Measurements from ENCODE around the gene SOBP.
"Not testable (repeated sequence)": the region's sequence is repeated elsewhere in the genome, so short reads cannot be mapped to it uniquely, and the experiment has no call there.

SOBP gene

DNA sequence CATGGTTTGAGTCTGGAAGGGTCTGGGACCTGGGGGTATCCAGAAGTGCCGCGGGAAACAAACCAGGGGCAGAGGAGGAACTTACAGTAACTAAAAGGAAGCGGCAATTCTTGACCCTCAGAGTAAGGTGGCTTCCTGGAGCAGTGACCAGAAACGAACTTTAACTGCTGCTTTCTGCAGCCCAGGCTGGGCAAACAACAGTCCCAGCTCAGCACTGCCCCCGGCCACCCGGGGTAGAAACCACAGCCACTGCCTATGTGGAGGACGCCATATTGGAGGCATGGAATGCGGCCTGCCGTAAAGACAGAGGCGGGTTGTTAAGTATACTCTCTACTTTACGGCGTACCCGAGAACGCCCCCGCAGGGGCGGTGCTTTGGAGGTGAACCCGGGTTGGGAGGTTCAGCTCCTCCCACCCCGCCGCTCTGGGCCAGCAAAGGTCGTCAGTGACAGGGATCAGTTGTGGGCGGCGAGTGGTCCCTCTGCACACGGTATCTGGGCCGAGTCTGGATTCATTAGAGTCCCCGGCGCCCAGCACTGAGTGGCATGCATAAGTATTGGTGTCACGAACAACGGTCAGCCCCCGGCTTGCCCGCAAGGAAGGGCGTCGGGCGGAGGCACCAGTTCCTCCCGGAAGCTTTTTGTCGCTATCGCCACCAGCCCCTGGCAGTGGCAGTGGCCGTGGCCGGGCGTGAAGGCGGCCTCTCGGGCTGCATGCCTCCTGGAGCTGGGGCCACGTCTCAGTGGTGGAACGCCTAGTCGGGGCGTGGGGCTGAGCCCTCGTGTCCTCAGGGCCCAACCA lies 30.4 kb upstream of the SOBP start, which contains the start of gene PDSS2:
PDSS2 (minus strand) TSS at position 282 of the 800 bp plus-strand sequence; CDS start at position 3, 279 bp downstream.
- peak; percentile 58 for TF ChIP-seq CTCF (IDR thresholded peaks at IDR 0.05)
- Mint-ChIP-seq H3K4me3 (peak within 1 kb of the TSS; percentile 91), H3K36me3 (ENCODE audit: low read depth) (peaks cover 5% of the 10 kb centered on the region), H3K4me1 (peaks cover 24% of the 10 kb centered on the region), H3K27ac (peak within 1 kb of the TSS; percentile 85), H3K27me3 (ENCODE audit: low read depth, poor library complexity) (peaks cover 13% of the 10 kb centered on the region), H3K9me3 (no peaks in the 10 kb centered on the region)
- peak; percentile 96 for DNase-seq

- peaks cover 24% of the 10 kb centered on the region for H3K4me1 Mint-ChIP-seq
- H3K36me3 Mint-ChIP-seq (ENCODE audit: low read depth): peaks cover under 1% of the 10 kb centered on the region
- no peak for DNase-seq
- peak overlapping the region; percentile 91 for H3K4me3 Mint-ChIP-seq
- no peak for TF ChIP-seq CTCF (IDR thresholded peaks at IDR 0.05)
- H3K27me3 Mint-ChIP-seq (ENCODE audit: low read depth, poor library complexity): peaks cover 14% of the 10 kb centered on the region
- peak overlapping the region; percentile 18 for H3K27ac Mint-ChIP-seq
- H3K9me3 Mint-ChIP-seq: no peaks in the 10 kb centered on the region
Observed at GRCh38 chr6:107460083-107460631, 29.8 kb upstream of the SOBP start.

- Mint-ChIP-seq H3K27ac (no peak overlapping the region), H3K4me3 (no peak overlapping the region), H3K9me3 (no peaks in the 10 kb centered on the region), H3K36me3 (ENCODE audit: low read depth) (no peaks in the 10 kb centered on the region), H3K27me3 (ENCODE audit: low read depth, poor library complexity) (peaks cover 22% of the 10 kb centered on the region), H3K4me1 (peaks cover 10% of the 10 kb centered on the region)
- no peak for DNase-seq
- no peak for TF ChIP-seq CTCF (IDR thresholded peaks at IDR 0.05)
Observed at GRCh38 chr6:107466062-107466461, 23.9 kb upstream of the SOBP start.

DNA sequence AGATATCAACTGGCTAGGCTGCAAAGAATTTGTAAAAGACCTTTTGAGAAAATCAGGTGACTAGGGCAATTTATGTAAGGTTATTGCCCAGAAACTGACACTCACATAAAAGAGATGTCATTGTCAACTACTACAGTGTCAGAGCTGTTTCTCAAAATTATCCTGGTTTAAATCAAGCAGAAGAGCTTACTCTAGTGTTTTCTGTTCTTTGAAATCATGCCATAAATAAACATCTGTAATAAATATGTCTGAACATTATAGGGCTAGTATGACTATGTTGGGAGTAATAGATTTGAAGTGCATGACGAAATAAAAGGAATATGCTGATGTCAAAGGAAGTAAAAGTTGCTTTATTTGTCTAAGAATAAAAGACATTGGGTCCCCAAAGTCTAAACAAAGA lies 19.6 kb upstream of the SOBP start:
- Mint-ChIP-seq H3K4me1 (peaks cover 6% of the 10 kb centered on the region), H3K27me3 (ENCODE audit: low read depth, poor library complexity) (peaks cover 12% of the 10 kb centered on the region), H3K9me3 (no peaks in the 10 kb centered on the region), H3K4me3 (no peak overlapping the region), H3K27ac (no peak overlapping the region), H3K36me3 (ENCODE audit: low read depth) (no peaks in the 10 kb centered on the region)
- TF ChIP-seq CTCF (IDR thresholded peaks at IDR 0.05): no peak
- no peak for DNase-seq

- DNase-seq: no peak
- H3K36me3 Mint-ChIP-seq (ENCODE audit: low read depth): no peaks in the 10 kb centered on the region
- peaks cover 15% of the 10 kb centered on the region for H3K27me3 Mint-ChIP-seq (ENCODE audit: low read depth, poor library complexity)
- no peak overlapping the region for H3K4me3 Mint-ChIP-seq
- no peak overlapping the region for H3K27ac Mint-ChIP-seq
- TF ChIP-seq CTCF (IDR thresholded peaks at IDR 0.05): no peak
- peaks cover 11% of the 10 kb centered on the region for H3K4me1 Mint-ChIP-seq
- no peaks in the 10 kb centered on the region for H3K9me3 Mint-ChIP-seq
Observed at GRCh38 chr6:107473660-107474059, 16.3 kb upstream of the SOBP start.

DNA sequence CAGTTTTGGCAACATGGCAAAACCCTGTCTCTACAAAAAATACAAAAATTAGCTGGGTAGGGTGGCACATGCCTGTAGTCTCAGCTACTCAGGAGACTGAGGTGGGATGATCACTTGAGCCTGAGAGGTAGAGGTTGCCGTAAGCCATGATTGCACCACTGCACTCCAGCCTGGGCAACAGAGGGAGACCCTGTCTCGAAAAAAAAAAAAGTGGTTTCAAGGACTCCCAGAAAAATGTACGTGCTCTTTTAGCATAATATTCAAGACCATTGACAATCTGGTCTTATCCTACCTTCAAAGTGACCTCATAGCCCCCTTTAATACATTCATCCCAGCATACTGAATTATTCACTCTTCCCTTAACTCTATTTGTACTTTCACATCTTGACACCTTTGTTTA lies 14.6 kb upstream of the SOBP start:
- H3K9me3 Mint-ChIP-seq; DNase-seq; H3K4me3 Mint-ChIP-seq; H3K36me3 Mint-ChIP-seq (ENCODE audit: low read depth); H3K27ac Mint-ChIP-seq: not testable (repeated sequence)
- Mint-ChIP-seq H3K4me1 (peaks cover 11% of the 10 kb centered on the region), H3K27me3 (ENCODE audit: low read depth, poor library complexity) (peaks cover 10% of the 10 kb centered on the region)

DNA sequence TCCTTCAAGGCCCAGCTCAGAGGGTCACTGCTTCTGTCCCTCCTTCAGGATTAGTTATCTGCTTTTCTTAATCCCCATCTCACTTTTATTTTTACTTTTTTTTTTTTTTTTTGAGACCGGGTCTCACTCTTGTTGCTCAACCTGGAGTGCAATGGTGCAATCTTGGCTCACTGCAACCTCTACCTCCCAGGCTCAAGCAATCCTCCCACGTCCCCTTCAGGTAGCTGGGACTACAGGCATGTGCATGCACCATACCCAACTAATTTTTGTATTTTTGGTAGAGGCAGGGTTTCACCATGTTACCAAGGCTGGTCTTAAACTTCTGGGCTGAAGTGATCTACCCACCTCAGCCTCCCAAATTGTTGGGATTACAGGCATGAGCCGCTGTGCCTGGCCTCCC lies 14.1 kb upstream of the SOBP start:
- H3K4me3 Mint-ChIP-seq; DNase-seq; H3K36me3 Mint-ChIP-seq (ENCODE audit: low read depth); H3K27ac Mint-ChIP-seq; H3K9me3 Mint-ChIP-seq: not testable (repeated sequence)
- H3K4me1 Mint-ChIP-seq: peaks cover 11% of the 10 kb centered on the region
- peaks cover 10% of the 10 kb centered on the region for H3K27me3 Mint-ChIP-seq (ENCODE audit: low read depth, poor library complexity)

All from nephron progenitor cell (in vitro differentiated cells).